GM21526 (cell line): Measurements from ENCODE around the gene SNX27.

Experiments used
- ATAC-seq: cut with Tn5 transposase; IDR thresholded peaks from one replicate; pipeline ENCODE4 v1.9.1; 2021; ENCODE audit warnings: moderate library complexity; ENCODE audit not compliant: unreplicated experiment, low FRiP score

Gene SNX27

DNA sequence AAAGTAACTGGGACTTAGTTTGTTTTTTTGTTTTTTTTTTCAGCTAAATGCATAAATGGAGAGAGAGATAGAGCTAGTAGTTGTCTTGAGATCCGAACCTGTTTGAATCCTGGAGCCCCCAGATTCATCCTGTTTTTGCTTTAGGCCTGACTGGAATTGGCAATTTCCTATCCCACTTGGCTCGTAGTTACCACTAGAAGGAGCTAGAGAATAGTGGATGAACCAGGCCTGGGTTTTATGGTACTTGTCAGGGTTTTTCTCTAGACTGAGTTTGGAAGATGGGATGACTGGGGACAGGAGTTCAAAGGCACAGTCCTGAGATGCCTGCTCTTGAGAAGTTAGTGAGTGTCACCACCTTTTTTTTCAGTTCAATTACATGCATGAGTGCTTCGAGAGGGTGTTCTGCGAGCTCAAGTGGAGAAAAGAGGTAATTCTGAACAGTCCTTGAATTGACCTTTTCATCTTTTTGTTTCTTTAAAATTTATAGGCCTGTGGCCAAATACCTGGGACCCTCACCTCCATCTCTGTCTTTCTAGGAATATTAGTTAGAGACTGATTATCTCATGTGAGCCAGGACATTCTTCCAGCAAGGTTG, 81.3 kb downstream of the SNX27 start:
- ATAC-seq: no peak

DNA sequence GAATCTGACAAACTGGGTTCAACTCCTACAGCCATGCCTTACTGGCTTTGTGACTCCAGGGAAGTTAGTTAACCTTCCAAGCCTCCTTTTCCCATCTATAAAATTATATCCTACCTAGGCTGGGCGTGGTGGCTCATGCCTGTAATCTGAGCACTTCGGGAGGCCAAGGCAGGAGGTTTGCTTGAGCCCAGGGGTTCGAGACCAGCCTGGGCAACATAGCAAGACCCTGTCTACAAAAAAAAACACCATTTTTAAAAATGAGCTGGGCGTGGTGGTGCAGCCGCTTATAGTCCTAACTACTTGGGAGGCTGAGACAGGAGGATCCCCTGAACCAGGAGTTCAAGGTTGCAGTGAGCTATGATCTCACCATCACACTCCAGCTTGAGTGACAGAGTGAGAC, 89.7 kb downstream of the SNX27 start:
- ATAC-seq: no peak

DNA sequence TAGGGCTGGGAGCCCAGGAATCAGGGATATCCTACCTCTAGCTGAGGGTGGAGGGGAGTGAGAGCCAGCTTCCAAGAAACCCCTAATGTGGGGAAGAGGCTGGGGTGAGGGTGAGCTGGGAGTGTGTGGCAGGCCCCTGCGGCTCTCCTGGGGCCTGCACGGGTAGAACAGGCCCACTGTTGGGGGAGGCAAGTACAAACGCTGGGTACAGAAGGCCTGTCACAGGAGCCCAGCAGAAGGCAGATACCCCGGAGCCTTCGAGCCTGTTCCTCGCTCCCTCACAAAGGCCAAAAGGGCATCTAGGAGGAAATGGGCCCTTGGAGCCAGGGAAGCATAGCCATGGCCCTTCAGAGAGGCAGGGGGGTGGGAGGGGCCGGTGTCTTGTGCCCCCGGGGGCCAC, 91.1 kb downstream of the SNX27 start:
- ATAC-seq: no peak

DNA sequence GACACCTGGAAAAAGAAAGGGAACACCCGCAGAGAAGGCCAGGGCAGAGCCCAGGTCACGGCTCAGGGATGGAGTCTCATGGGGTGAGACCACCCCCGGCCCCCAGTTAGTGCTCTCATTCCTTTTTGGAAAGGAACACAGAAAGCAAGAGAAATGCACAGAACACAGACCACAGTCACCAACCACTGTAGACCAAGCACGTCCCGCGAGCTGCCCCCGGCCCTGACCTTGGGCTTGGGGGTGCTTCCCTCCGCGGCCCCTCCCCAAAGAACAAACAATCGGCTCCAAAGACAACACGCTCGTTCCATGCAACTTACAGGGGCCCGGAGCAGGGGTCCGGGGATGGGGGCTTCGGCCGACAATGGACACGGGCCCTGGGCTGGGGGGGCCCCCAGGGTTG, 92.0 kb downstream of the SNX27 start:
- ATAC-seq: no peak

DNA sequence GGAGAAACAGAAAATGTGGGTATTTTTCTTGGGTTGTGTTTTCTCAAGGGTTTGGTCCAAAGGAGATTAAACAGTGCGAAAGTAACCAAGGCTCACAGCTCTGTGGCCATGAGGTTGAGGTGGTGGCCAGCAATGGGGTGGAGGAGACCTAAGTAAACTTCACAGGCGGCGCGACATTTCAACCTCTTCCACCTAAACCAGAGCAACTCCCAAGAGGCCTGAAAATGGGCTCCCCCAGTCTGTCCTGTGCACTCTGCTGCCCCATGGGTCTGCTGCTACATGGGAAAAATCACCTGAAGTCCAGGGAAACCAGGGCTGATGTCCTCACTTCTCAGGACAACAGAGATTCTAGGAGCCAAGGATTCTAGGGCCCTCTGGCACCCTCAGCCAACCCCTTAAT, 92.4 kb downstream of the SNX27 start:
- no peak for ATAC-seq

DNA sequence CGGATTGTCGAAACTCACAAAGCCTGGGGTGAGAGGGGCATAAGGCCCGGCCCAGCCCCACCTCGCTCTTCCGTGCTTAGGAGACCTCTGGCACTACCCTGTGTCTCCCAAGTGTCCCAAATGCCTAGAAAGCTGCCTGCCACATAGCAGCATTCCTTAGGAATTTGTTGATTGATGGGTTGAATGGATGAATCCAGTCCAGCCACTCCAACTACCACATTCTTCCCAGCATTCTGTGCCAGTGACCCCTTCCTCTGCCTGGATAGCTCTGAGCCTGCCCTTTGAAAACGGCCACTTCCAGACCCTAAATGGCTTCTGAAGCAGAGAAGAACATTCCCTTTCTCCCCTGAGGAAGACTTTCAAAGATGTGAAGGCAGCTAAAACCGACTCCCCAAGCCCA, 93.3 kb downstream of the SNX27 start:
- ATAC-seq: no peak

DNA sequence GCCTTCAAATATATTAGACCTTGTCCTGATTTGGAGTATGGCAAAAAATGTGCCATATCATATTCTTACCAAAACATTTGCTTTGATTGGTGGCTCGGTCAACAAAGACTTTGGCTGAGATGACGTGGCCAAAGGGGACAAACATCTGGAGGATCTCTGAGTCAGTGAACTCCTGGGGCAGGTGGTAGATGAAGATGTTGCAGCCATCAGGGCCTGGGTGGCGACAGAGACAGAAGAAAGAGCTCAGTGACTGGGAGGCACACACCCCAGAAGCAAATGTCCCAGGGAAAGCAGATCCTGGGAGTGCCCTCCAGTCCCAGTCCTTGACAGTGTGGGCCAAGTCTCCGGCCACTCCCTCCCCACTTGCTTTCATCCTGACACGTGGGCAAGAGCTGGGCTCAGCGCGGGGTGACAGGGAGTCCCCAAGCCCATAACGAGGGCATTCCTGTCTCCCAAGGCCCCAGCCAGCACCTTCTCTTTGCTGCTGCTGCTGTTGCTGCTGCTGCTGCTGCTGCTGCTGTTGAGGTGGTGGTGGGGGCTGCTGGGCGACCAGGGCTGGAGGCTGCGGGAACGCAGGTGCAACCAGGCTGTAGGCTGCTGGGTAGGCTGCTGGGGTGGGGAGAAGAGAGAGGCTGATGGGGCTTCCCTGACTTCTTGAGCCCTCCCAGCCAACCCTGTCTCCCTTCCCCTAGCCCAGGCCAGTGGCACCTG, 94.1 kb downstream of the SNX27 start:
- no peak for ATAC-seq

DNA sequence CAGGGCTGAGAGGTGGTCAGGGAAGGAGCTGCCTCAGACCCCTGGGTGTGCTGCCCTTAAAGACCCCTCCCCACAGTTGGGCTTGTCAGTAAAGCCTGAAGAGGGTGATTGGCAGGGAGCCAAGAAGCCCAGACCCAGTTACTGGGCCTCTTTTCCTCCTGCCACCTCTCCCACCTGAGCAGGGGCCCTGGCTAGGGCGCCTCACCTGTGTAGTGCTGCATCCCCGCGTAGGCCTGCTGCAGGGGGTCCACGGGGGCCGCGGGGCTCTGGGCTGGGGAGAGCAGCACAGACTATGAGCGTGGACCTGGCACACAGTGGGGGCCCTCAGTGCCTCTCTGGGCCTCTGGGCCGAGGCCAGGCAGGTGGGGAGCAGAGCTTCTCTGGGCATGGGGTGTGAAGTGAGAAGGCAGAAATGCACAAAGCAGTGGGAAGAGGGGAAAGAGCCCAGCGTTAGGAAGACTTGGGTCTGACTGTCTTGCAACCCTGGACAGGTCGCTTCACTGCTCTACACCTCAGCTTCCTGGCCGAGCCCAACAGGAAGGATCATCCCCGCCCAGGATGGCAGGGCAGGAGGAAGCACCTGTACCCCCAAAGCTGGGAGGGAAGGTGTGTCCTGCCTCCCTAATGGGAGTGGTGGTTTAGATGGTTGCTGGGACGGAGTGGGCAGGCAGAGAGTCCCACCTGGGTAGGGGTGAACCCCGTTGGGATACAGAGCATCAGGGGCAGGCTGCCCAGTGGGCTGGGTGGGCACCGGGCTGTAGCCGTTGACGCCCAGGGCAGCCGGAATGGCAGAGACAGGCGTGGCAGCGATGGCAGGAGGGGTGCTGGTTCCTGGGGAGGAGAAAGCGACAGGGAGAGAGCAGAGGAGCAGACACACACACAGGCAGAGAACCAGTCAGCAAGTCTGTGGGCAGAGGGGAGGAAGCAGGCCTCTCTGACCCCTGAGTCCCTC, 94.9 kb downstream of the SNX27 start:
- no peak for ATAC-seq

DNA sequence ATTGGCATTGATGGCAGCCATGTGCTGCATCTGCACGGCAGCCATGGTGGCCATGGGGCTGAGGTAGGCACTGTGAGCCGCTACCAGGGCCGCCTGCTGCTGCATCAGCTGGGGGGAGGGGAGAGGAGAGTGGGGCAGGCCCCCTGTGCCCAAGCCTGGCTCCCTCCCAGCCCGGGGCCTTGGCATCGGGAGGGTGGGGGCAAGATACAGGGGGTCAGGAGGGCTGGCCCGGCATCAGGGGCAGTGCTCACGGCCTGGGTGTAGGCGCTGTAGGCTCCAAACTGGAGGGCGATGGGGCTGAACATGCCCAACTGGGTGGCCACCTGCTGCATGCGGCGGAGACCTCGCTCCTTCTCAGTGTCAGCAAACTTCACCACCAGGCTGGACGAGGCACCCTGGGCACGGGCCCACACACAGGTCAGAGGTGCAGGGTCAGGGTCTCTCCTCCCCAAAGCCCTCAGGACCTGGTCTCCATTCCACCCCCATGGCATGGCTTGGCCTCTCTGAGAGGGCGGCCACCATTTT, 95.8 kb downstream of the SNX27 start:
- ATAC-seq: no peak

DNA sequence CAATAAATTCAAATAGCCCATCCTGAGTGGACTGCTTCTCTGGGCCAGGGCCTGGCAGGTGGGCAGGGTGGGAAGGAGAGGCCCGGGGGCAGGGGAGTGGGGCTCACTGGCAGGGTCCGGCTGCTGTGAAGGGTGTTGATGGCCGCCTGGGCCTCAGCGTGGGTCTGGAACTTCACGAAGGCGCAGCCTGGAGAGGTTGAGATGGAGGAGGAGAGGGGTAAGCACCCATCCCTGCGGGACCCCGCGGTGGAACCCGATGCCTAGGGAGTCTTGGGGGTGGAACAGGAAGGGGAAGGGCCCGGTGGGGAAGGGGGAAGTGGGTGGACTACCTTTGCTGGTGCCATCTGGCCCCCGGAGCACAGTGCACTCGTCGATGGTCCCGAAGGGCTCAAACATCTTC, 97.0 kb downstream of the SNX27 start:
- no peak for ATAC-seq

DNA sequence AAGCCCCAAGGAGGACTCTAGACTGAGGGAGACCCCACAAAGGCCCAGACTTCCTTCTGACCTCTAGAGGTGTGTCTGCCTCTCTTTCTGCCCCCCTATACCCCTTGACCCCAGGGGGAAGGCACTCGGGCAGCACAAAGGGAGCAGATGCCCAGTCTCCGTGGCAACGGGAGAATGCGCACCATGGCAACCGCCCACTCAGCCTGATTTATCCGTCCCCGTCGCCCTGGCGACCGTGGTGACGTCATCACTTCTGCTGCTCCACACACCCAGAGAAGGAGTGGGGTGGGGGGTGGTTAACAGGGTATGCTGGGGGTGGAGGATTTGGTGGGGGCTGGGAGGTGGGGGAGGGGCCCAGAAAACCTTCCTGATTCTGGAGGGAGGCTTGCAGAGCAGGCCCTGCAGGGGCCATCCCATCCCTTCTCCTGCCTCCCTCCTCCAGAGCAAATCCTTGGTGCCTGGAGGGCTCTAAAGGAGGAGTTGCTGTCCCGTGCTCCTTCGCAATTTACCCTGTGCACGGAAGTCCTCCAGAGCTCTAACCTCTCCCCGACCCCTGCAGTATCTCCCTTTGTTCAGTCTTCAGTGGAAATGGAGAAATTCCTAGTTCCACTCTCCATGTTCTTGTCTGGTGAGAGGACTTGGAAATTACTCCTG, 98.5 kb downstream of the SNX27 start:
- no peak for ATAC-seq

DNA sequence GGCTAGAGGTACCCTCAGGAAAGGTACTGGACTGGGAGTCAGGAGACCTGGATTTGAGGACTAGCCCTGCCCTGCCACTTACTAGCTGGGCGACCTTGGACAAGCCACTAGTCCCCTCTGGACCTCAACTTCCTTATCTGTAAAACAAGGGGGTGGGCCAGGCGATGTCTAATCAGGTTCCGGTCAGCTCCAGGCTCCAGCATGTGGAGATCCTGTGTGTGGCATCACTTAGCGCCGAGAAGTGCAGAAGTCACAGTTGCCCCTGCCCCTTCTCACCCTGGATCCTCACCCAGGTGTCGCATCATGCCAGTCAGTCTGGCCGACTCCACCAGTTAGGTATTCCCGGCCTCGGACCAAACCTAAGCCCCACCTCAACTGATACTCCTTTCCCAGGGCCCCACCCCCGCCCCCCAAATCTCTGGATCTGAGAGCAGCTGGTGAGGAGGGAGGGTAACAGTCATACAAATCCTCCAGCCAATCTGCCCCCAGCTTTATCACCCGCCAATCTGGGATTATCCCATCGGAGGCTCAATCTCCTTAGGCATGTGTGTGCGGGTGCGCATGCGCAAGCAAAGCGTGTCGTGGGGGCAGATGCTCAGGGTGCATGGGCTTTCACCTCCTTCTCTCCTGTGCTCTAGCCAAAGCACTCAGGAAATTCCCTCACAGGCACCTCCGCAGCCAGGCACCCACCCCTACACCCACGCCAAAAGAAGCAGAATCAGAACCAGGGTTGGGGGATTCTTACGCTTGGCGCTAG, 99.4 kb downstream of the SNX27 start:
- no peak for ATAC-seq

DNA sequence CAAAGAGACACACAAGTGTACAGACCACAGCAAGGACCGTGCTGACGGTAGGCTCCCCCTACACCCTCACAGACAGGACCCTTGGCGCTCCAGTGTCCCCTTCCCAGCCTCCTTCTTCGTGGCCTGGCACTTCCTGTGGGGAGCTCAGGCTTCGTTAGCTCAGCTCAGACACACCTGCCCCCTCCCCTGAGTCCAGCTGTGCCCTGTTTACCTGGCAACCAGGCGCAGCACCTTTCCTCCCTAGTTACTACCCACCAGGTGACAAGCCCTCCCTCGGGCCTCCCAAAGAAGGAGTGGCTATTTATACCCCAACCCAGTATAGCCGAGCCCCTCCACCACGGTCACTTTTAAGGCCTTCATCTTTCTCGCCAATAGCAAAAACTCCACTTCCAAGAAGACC, 100.1 kb downstream of the SNX27 start:
- ATAC-seq: no peak

DNA sequence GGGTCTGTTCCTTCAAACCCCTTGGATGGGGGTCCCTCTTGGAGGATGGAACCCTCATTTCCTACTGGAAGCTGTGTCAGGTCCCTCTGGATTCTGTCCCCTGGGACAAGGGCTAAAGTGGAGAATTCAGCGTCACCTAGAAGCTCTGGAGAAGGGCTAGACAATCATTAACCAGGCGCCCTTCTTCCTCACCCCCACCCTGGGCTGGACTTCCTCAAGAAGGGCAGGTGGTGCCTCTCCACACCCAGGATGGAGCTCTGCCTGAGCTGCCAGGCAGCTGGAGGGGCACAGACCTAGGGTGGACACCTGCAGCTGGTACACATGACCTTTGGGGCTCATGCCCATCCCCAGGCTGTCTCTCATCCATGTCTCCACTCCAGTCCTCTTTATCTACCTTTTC, 101.2 kb downstream of the SNX27 start:
- ATAC-seq: no peak

DNA sequence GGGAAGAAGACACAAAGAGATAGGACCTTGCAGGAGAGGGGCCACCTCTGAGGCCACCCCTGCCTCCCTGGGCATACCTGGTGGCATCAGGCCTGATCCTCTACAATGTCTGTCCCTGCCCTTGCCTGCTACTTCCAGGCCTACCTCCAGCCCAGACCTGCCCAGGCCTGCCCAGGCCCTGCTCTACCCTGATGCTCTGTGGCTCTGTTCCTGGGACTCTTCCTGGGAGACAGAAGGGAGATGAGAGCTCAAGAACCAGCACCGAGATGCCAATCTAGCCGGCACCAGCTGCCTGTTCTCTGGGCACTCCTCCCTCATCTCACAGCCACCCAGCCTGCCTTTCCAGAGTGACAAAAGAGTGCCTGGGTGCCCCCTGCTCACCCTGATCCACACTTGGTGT, 102.0 kb downstream of the SNX27 start:
- no peak for ATAC-seq

DNA sequence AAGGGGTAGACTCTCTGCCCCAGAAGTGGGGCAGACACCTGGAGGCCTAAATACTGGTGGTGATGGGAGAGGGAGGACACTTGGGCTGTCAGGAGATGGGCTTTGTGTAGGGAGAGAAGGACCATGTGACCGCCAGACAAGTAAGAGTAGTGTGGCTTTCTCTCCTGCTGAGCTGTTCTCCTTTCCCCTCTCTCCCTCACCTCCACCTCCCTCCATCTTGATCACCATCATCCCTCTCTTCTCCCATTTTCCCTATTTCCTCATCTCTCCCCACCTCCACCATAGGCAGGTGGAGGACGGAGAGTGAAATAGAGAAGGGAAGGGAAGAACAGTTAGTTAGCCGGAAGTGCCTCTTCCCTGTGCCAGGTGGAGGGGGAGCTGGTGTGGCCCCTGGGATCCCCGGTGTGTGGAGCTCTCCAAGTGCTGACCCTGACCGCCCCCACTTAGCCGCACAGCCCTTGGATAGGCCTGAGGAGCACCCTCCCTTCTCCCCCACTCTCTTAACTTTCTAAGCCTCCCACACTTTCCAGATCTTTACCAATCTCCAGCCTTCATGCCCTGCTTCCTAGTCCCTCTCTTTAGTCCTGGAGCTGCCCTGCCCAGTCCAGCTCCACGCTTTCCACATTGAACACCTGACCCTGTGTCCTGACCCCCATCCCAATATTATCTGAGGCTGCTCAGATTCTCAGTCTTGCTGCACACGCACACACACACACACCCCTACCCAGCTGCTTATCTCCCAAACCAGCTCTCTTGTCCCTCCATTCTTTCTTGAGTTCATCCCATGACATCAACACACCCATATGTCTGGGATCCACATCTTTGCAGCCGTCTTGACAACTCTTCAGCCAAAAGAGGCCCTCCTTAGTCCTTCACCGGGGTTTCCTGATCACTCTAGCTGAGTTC, 103.2 kb downstream of the SNX27 start:
- no peak for ATAC-seq

DNA sequence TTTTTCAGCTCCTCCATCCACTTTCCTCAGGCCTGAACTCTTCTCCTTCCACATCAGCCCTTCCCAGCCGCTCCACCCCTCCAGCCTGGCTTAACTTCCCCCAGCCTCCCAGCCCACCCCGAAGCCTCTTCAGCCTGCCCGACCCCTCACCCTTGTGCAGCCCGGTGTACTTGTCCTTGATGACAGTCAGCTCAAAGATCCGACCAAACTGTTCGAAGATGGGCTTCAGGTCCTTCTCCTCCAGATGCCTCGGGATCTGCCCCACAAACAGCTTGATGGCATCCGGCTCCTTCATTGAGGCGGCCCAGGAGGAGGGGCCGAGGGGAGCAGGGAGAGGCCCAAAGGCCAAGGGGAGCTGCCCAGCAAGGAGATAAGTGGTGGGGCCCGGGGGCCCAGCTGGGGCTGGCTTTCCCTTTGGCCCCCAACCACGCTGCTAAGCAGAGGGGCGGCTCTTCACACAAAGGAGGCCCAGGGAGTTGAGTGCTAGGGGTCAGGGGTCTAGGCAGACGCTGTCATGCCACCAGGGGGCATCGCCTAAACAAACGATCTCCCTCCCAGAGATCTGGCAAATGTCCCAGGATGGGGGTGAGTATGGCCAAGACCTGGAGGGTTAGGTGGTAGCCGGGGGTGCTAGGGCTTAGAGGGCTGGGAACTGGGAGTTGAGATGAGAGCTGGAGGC, 104.0 kb downstream of the SNX27 start:
- ATAC-seq: no peak

DNA sequence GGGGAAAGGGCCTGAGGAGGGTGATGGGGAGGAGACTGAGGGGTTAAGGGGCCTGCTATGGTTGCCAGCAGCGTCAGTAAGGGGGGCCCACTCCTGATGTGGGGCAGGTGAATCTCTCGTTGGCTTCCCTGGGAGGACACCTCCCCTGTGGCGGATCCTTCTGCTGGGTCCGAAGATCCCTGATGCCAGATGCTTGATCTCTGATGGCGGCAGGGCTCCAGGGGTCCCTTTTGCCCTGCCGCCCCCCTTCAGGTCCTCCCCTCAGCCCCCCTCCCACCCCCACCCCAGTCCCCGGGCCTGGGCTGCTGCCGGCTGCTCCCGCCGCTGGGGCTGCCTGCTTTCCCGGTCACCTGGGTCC, 104.5 kb downstream of the SNX27 start:
- no peak for ATAC-seq
